Dermis microvascular lymphatic vessel endothelial cell (primary cell): Measurements from ENCODE around the gene CYP1B1. TPM values are rescaled to one million over a fixed set of nuclear protein-coding genes. Genes with fewer than 3 reads are reported as not detected.

Source experiments
- DNase-seq, 2 donors: peaks; one replicate each; pipeline versions ENCODE4 v3.0.0 to v3.0.0-alpha.2; 2010; ENCODE audit warnings: low read depth in 2 of 2
- total RNA-seq: library from RNA; depleted of rRNA; stranded (reverse); fragments of >200 nt; gene quantifications from 2 replicates; pipeline ENCODE4 v1.2.1, GENCODE V29; 2014

The CYP1B1 gene
- total RNA-seq, 1 donor from 2014 or later, result 0.13 TPM

- peak in 1 of 2 donors; percentile 34 for DNase-seq
Observed at GRCh38 chr2:38076710-38077430, 919 bp upstream of the CYP1B1 start.

GRCh38 chr2:38076152-38076709 is 280 bp upstream of the CYP1B1 start:
- peak in 1 of 2 donors; percentile 20 for DNase-seq

GRCh38 chr2:38074764-38075506 is 1.0 kb downstream of the CYP1B1 start:
- DNase-seq, result peak in 1 of 2 donors; percentile 29

GRCh38 chr2:38074058-38074763 is 1.7 kb downstream of the CYP1B1 start:
- DNase-seq, result no peak

- DNase-seq, result no peak
Observed at GRCh38 chr2:38073211-38074057, 2.5 kb downstream of the CYP1B1 start.

GRCh38 chr2:38070438-38070837 is 5.5 kb downstream of the CYP1B1 start:
- no peak for DNase-seq

- no peak for DNase-seq
Observed at GRCh38 chr2:38068234-38068633, 7.7 kb downstream of the CYP1B1 start.

- no peak for DNase-seq
Observed at GRCh38 chr2:38066421-38067115, 9.4 kb downstream of the CYP1B1 start.

GRCh38 chr2:38065502-38066135 is 10.3 kb downstream of the CYP1B1 start:
- no peak for DNase-seq

GRCh38 chr2:38064801-38065501 is 11.0 kb downstream of the CYP1B1 start:
- DNase-seq, result no peak

- no peak for DNase-seq
Observed at GRCh38 chr2:38060236-38061018, 15.5 kb downstream of the CYP1B1 start.

GRCh38 chr2:38057651-38058410 is 18.1 kb downstream of the CYP1B1 start:
- DNase-seq, result no peak

GRCh38 chr2:38056216-38056615 is 19.7 kb downstream of the CYP1B1 start:
- no peak for DNase-seq

- DNase-seq, result no peak
Observed at GRCh38 chr2:38045811-38046210, 30.1 kb downstream of the CYP1B1 start.

- no peak for DNase-seq
Observed at GRCh38 chr2:38039121-38039910, 36.6 kb downstream of the CYP1B1 start.

- no peak for DNase-seq
Observed at GRCh38 chr2:38038682-38039081, 37.3 kb downstream of the CYP1B1 start.
